GM18858 (cell line): Measurements from ENCODE around the gene DPP4.
"Not testable (repeated sequence)": the region's sequence is repeated elsewhere in the genome, so short reads cannot be mapped to it uniquely, and the experiment has no call there.

Experiments used
- ATAC-seq: cut with Tn5 transposase; IDR thresholded peaks from one replicate; pipeline ENCODE4 v1.9.1; 2021; ENCODE audit not compliant: unreplicated experiment

Gene DPP4

DNA sequence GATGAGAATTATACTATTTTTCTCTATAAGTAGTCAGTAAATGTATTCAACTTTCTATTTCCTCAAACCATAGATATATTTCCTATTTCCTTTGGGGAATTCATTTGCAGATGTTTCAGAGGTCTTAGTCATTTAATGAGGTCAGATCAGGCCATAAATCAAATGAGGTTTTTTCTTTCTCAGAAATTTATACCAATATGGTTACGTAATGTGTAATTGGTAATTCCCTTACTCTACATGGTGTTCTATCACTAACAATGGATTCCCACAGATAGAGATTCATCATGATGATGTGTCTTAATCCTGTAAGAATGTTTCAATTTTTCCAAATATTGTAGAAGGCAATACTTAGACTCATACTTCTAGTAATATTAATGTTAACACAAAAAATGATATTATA lies 108.0 kb downstream of the DPP4 start:
- no peak for ATAC-seq

GRCh38 chr2:161964160-161964559 lies 109.9 kb downstream of the DPP4 start:
- no peak for ATAC-seq

- ATAC-seq, result no peak
Measured at GRCh38 chr2:161962160-161962559, 111.9 kb downstream of the DPP4 start.

DNA sequence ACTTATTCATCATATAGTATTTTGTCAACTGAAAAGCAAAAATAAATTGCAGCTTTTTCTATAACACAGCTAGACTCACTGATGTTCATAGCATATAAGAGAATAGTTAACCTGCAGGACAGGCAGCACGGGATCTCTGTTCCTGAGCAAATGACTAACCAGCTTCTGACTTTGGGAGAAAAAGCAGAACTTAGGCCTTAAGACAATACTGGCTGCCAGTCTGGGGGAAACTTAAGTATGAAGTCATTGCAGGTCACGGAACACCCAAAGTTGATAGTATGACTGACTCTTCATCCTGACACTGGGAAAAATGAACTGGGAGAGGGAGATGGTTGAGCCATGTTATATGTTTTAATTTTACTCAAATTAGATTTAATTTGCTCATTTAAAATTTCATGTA lies 113.0 kb downstream of the DPP4 start:
- ATAC-seq, result no peak

DNA sequence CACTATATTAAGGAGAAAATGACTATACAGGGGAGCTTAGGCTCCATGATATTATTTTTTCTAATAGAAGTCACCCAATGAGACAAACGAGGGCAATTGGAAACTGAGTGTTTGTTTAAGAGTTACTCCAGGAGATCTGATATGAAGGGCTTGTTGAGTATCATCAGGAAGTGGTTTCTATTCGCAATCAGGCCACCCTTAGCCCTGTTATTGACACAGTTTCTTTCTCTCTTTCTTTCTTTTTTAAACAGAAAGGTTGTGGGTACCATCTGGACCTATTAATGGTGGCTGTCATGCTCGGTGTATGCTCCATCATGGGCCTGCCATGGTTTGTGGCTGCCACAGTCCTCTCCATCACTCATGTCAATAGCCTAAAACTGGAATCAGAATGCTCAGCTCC lies 117.3 kb downstream of the DPP4 start:
- no peak for ATAC-seq

- ATAC-seq, result no peak
Measured at GRCh38 chr2:161955211-161955610, 118.8 kb downstream of the DPP4 start.

DNA sequence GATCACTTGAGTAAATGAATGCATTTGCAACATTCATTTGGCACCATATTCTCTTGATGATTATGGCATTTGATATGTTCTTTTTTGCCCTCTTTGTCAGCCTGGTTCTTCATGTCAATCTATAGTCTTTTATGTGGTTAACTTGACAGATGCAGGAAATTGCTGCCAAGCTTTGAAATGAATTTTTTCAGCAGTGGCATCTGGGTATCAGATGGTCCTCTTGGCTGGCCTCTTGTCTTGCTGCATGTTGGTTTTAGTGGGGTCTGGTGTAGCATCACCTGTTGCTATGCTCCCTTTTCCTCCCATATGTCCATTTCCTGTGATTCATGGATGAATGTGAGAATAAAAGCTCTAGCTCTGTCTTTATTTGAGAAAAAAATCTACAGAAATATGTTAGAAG lies 119.9 kb downstream of the DPP4 start:
- no peak for ATAC-seq

GRCh38 chr2:161953367-161953766 lies 120.6 kb downstream of the DPP4 start:
- not testable (repeated sequence) for ATAC-seq

GRCh38 chr2:161952783-161953191 lies 121.2 kb downstream of the DPP4 start:
- no peak for ATAC-seq

DNA sequence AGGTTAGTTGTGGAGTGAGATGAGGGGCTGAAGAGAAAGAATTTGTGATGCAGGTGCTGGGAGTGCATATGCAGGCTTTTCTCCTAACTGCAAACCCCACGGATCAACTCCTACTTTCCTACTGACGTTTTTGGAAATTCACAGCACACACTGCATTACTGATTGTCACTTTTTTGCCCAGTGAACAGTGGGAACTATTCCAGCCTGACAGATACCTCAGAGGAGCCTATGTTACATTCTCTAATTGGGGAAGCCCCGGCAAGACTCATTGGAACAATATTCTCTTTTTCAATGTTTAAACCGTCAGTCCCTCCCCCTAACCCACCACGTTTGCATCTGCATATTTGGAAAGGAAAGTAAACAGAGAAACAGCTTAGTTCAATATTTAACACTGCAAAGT lies 126.2 kb downstream of the DPP4 start:
- ATAC-seq, result no peak

- no peak for ATAC-seq
Measured at GRCh38 chr2:161947406-161947805, 126.6 kb downstream of the DPP4 start.

DNA sequence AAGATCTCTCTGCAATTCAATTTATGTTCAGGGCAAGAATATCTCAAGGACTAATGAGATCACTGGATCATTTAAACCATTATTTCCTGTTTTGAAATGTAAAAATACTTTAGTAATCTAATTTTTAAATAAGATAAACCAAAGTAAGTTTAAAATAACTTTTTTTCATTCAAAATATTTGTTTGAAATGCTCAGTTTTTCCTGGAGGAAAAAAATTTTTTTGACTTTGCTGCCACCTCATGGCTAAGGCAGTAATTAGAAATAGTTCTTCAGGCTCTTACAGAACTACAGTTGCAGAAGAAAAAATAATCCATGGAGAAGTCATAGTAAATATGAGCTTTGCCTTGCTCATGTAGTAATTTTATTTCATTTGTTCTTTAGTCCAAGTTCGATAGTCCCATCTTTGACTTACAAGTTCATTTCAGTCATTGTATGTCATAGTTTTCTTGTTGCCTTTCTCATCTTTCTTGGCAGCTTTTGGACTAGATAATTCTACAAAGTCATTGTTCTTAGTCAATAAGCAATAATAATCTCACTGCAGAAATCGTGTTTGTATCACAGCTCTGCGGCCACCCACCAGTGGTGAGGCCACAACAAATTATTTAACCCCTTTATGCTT lies 127.4 kb downstream of the DPP4 start:
- ATAC-seq, result no peak

GRCh38 chr2:161943011-161943410 lies 131.0 kb downstream of the DPP4 start:
- no peak for ATAC-seq
